Measurements from ENCODE around the gene DLGAP3. TPM values are rescaled to one million over a fixed set of nuclear protein-coding genes. Genes with fewer than 3 reads are reported as not detected.

The DLGAP3 gene
- total RNA-seq, 4 donors from 2014 or later = 0.06 to 0.83 (median 0.40) TPM

GRCh38 chr1:34906756-34907155, 22.7 kb downstream of the DLGAP3 start:
- intact Hi-C loops (cut with DNase I) = no loop called here

GRCh38 chr1:34906222-34906621, 23.2 kb downstream of the DLGAP3 start:
- Histone ChIP-seq H3K27me3 (peaks cover 0 to 34% (median 1%) of the 10 kb centered on the region in 4 donors), H3K36me3 (no peaks in the 10 kb centered on the region), H3K9me3 (no peaks in the 10 kb centered on the region), H3K27ac (replicated peaks in 1 of 4) (no peak overlapping the region), H3K4me3 (no peak overlapping the region), H3K4me1 (no peaks in the 10 kb centered on the region)
- intact Hi-C loops (cut with DNase I) = no loop called here
- no peak for DNase-seq (ENCODE audit: extremely low spot score)
- WGBS = 58% methylated on average over 1 of the region's 1 CpG
- TF ChIP-seq CTCF (IDR thresholded peaks at IDR 0.05) (no peak), POLR2A (IDR thresholded peaks at IDR 0.05; ENCODE audit: low read depth) (no peak), POLR2AphosphoS5 (IDR thresholded peaks at IDR 0.05) (no peak), EP300 (IDR thresholded peaks at IDR 0.05) (no peak)

More at GRCh38 chr1:34906756-34907155, 22.7 kb downstream of the DLGAP3 start:
- Histone ChIP-seq H3K4me3 (no peak overlapping the region), H3K27ac (replicated peaks in 1 of 4) (no peak overlapping the region), H3K36me3 (no peaks in the 10 kb centered on the region), H3K4me1 (no peaks in the 10 kb centered on the region), H3K27me3 (peaks cover 0 to 29% (median 1%) of the 10 kb centered on the region in 4 donors), H3K9me3 (no peaks in the 10 kb centered on the region)
- no peak for DNase-seq (ENCODE audit: extremely low spot score)
- WGBS = 60% methylated on average over 4 of the region's 4 CpGs
- TF ChIP-seq POLR2A (IDR thresholded peaks at IDR 0.05; ENCODE audit: low read depth) = no peak
- TF ChIP-seq EP300 (IDR thresholded peaks at IDR 0.05) = no peak
- TF ChIP-seq POLR2AphosphoS5 (IDR thresholded peaks at IDR 0.05) = no peak
- TF ChIP-seq CTCF (IDR thresholded peaks at IDR 0.05) = no peak

GRCh38 chr1:34905098-34905459, 24.4 kb downstream of the DLGAP3 start:
- Histone ChIP-seq H3K36me3 (no peaks in the 10 kb centered on the region), H3K4me1 (no peaks in the 10 kb centered on the region), H3K27ac (replicated peaks in 1 of 4) (no peak overlapping the region), H3K4me3 (no peak overlapping the region), H3K9me3 (no peaks in the 10 kb centered on the region), H3K27me3 (peaks cover 0 to 43% (median 0%) of the 10 kb centered on the region in 4 donors)
- intact Hi-C loops (cut with DNase I) = no loop called here
- TF ChIP-seq CTCF (IDR thresholded peaks at IDR 0.05) (no peak), POLR2A (IDR thresholded peaks at IDR 0.05; ENCODE audit: low read depth) (no peak), EP300 (IDR thresholded peaks at IDR 0.05) (no peak), POLR2AphosphoS5 (IDR thresholded peaks at IDR 0.05) (no peak)
- 73% methylated on average over 9 of the region's 12 CpGs for WGBS
- DNase-seq (ENCODE audit: extremely low spot score) = no peak

GRCh38 chr1:34904236-34905097, 25.0 kb downstream of the DLGAP3 start:
- no peak for DNase-seq (ENCODE audit: extremely low spot score)
- Histone ChIP-seq H3K4me1 (no peaks in the 10 kb centered on the region), H3K36me3 (no peaks in the 10 kb centered on the region), H3K27ac (replicated peaks in 1 of 4) (no peak overlapping the region), H3K4me3 (no peak overlapping the region), H3K9me3 (no peaks in the 10 kb centered on the region), H3K27me3 (peaks cover 0 to 43% (median 0%) of the 10 kb centered on the region in 4 donors)
- TF ChIP-seq CTCF (IDR thresholded peaks at IDR 0.05) (no peak), EP300 (IDR thresholded peaks at IDR 0.05) (no peak), POLR2A (IDR thresholded peaks at IDR 0.05; ENCODE audit: low read depth) (no peak), POLR2AphosphoS5 (IDR thresholded peaks at IDR 0.05) (no peak)
- intact Hi-C loops (cut with DNase I) = no loop called here
- 90% methylated on average over 15 of the region's 33 CpGs for WGBS

Data from esophagus muscularis mucosa (tissue), 4 donors.